B cell (primary cell): ENCODE measurements around the gene FAM83G. TPM values are rescaled to one million over a fixed set of nuclear protein-coding genes. Genes with fewer than 3 reads are reported as not detected.

Experiments used
- ATAC-seq: fragments of 200-7000 bp; cut with Tn5 transposase; one replicate; pipeline ENCODE4 v1.10.0; 2021; ENCODE audit warnings: low read depth, mild to moderate bottlenecking, moderate number of reproducible peaks, moderate library complexity
- CTCF ChIA-PET: fragments of 350-600 bp; sonication (Branson Sonifier 250); formaldehyde crosslinking; loops from one replicate; lab custom pipeline; 2021; ENCODE audit warnings: antibody characterized with exemption, inconsistent platforms; lab: Charles Lee
- POLR2A ChIA-PET: fragments of 350-600 bp; sonication (Branson Sonifier 250); formaldehyde crosslinking; loops from one replicate; lab custom pipeline; 2021; ENCODE audit warnings: antibody characterized with exemption; lab: Charles Lee
- DNase-seq: peaks from one replicate; pipeline ENCODE4 v3.0.0; 2013
- H2AFZ ChIP-seq: 2 replicates; pipeline ENCODE4 v1.6.1; 2012; ENCODE audit warnings: mild to moderate bottlenecking, low read depth, low read length; ENCODE audit not compliant: insufficient read depth, poor library complexity, severe bottlenecking
- H3K27ac ChIP-seq, 2 donors: 1 replicate in 1 of 2; 2 replicates in 1 of 2; pipeline ENCODE4 v1.5.1; 2012 to 2013; ENCODE audit warnings: low read length in 2 of 2, mild to moderate bottlenecking in 2 of 2, moderate library complexity in 1 of 2
- H3K27me3 ChIP-seq, 4 experiments: fragments of 200-600 bp in 1 of 4; sonication (generic) in 1 of 4; replicated peaks in 1 of 4; 1 replicate in 2 of 4; 2 replicates in 2 of 4; pipeline versions ENCODE4 v1.6.1 to v1.7.0; 2013 to 2016; ENCODE audit warnings: low read length in 3 of 4, mild to moderate bottlenecking in 2 of 4, mixed read lengths in 1 of 4, moderate library complexity in 1 of 4; ENCODE audit not compliant: insufficient read depth in 4 of 4, control insufficient read depth in 3 of 4; ENCODE audit errors: control extremely low read depth in 1 of 4
- H3K36me3 ChIP-seq, 2 experiments: replicated peaks in 1 of 2; 1 replicate in 1 of 2; 2 replicates in 1 of 2; pipeline versions ENCODE4 v1.6.1 to v1.7.1; 2013; ENCODE audit warnings: low read length in 1 of 2; ENCODE audit not compliant: insufficient read depth in 2 of 2, control insufficient read depth in 1 of 2; ENCODE audit errors: control extremely low read depth in 1 of 2, extremely low read depth in 1 of 2
- H3K4me1 ChIP-seq, 2 donors: fragments of 200-600 bp in 1 of 2; sonication (generic) in 1 of 2; 1 replicate in 1 of 2; 2 replicates in 1 of 2; pipeline versions ENCODE4 v1.5.1 to v1.6.1; 2013 to 2017; ENCODE audit warnings: low read length in 2 of 2; ENCODE audit not compliant: control insufficient read depth in 2 of 2, insufficient read depth in 2 of 2
- H3K4me2 ChIP-seq: replicated peaks from 2 replicates; pipeline ENCODE3; 2012; ENCODE audit warnings: mild to moderate bottlenecking, low read depth, low read length; ENCODE audit not compliant: poor library complexity, severe bottlenecking
- H3K4me3 ChIP-seq, 5 experiments: fragments of 200-600 bp in 1 of 5; sonication (generic) in 1 of 5; 1 replicate in 3 of 5; 2 replicates in 2 of 5; pipeline versions ENCODE4 v1.5.1 to v1.7.0; 2011 to 2016; ENCODE audit warnings: low read length in 4 of 5, mild to moderate bottlenecking in 4 of 5, low read depth in 2 of 5, control low read depth in 1 of 5, moderate library complexity in 1 of 5; ENCODE audit not compliant: insufficient read depth in 1 of 5; ENCODE audit errors: control extremely low read depth in 1 of 5, extremely low read depth in 1 of 5
- H3K79me2 ChIP-seq: fragments of 200-600 bp; sonication (generic); one replicate; pipeline ENCODE4 v1.6.0; 2016; ENCODE audit warnings: low read length; ENCODE audit not compliant: control insufficient read depth, insufficient read depth
- H3K9ac ChIP-seq: fragments of 200-600 bp; sonication (generic); 2 replicates; pipeline ENCODE4 v1.6.1; 2017; ENCODE audit warnings: mild to moderate bottlenecking, low read length, moderate library complexity
- H3K9me3 ChIP-seq, 3 donors: one replicate each; pipeline versions ENCODE4 v1.6.1 to v1.7.1; 2013; ENCODE audit warnings: low read length in 2 of 3; ENCODE audit not compliant: control insufficient read depth in 2 of 3, insufficient read depth in 1 of 3; ENCODE audit errors: control extremely low read depth in 1 of 3
- H4K20me1 ChIP-seq: 2 replicates; pipeline ENCODE4 v1.6.0; 2012; ENCODE audit warnings: mild to moderate bottlenecking, low read length; ENCODE audit not compliant: insufficient read depth, control insufficient read depth, poor library complexity, severe bottlenecking
- H3K27ac Mint-ChIP-seq: one replicate; pipeline ENCODE4 v1.8.0; 2021; ENCODE audit warnings: mixed read lengths
- H3K27me3 Mint-ChIP-seq: one replicate; pipeline ENCODE4 v1.8.0; 2021; ENCODE audit warnings: mixed read lengths
- H3K4me1 Mint-ChIP-seq: one replicate; pipeline ENCODE4 v1.8.0; 2021; ENCODE audit warnings: mixed read lengths
- H3K4me3 Mint-ChIP-seq: one replicate; pipeline ENCODE4 v1.8.0; 2021; ENCODE audit warnings: mixed read lengths
- H3K9me3 Mint-ChIP-seq: one replicate; pipeline ENCODE4 v1.8.0; 2022; ENCODE audit warnings: mixed read lengths; ENCODE audit not compliant: insufficient read depth
- CTCF ChIP-seq: fragments of 200-600 bp; IDR thresholded peaks from one replicate; pipeline ENCODE4 v1.8.0; 2022; ENCODE audit warnings: antibody characterized with exemption, mild to moderate bottlenecking
- EZH2 ChIP-seq: IDR thresholded peaks from 2 replicates; pipeline ENCODE4 v1.6.1; 2012; ENCODE audit warnings: borderline replicate concordance, low read depth, mild to moderate bottlenecking, moderate library complexity, low read length; ENCODE audit not compliant: insufficient read depth, poor library complexity, severe bottlenecking
- WGBS: methylation state at CpG from one replicate; pipeline ENCODE4 v1.1.5; 2013; ENCODE audit warnings: missing lambda C conversion rate; ENCODE audit not compliant: insufficient coverage; 5-methylcytosine and 5-hydroxymethylcytosine counted together
- intact Hi-C: fragments of 100-400 bp; cut with micrococcal nuclease; formaldehyde crosslinking; loops from one replicate; pipeline ENCODE4 v1.10.0; 2022
- polyA plus RNA-seq: library from polyadenylated mRNA; depleted of rRNA; stranded (reverse); fragments of >200 nt; gene quantifications from 2 replicates; pipeline ENCODE4 v1.2.3, GENCODE V29; 2012
- total RNA-seq, 2 donors: library from RNA; stranded (reverse); fragments of 120-200 nt in 1 of 2; gene quantifications; 1 replicate in 1 of 2; 2 replicates in 1 of 2; pipeline versions ENCODE4 v1.2.3 to v1.2.4, GENCODE V29; 2013 to 2022

Gene FAM83G
- total and polyA plus RNA-seq, 2 donors (not counting 1 experiment from before 2014, with no cell fraction given) = 4.7 to 14.3 TPM

GRCh38 chr17:19010729-19011505, 6.4 kb upstream of the FAM83G start:
- ATAC-seq (no peak), DNase-seq (no peak)
- H3K4me3 ChIP-seq = no peak overlapping the region
- Mint-ChIP-seq H3K9me3 (no peaks in the 10 kb centered on the region), H3K27ac (no peak overlapping the region), H3K4me1 (peaks cover 3% of the 10 kb centered on the region), H3K27me3 (no peaks in the 10 kb centered on the region), H3K4me3 (no peak overlapping the region)
- no peaks in the 10 kb centered on the region for H3K79me2 ChIP-seq
- H3K9ac ChIP-seq = no peak overlapping the region
- intact Hi-C loops = no loop called here
- no peaks in the 10 kb centered on the region for H3K36me3 ChIP-seq
- WGBS = 78% methylated on average over 6 of the region's 11 CpGs
- H3K27ac ChIP-seq = no peak overlapping the region
- H4K20me1 ChIP-seq = no peaks in the 10 kb centered on the region
- H3K27me3 ChIP-seq = peaks cover 0 to 5% (median 0%) of the 10 kb centered on the region in 4 experiments
- no peaks in the 10 kb centered on the region for H3K4me1 ChIP-seq
- H3K9me3 ChIP-seq = no peaks in the 10 kb centered on the region
- TF ChIP-seq EZH2 (no peak), CTCF (no peak)
- POLR2A ChIA-PET = interaction anchor here (0.8 kb wide), 1 partner anchor 9 kb away, joined by 3 read pairs; no protein-coding TSS in a partner anchor
- no peak overlapping the region for H3K4me2 ChIP-seq
- H2AFZ ChIP-seq = no peak overlapping the region
- CTCF ChIA-PET = interaction anchor here (1.2 kb wide), 1 partner anchor 50 kb away, joined by 3 read pairs; no protein-coding TSS in a partner anchor

- H3K4me2 ChIP-seq = no peak overlapping the region
- WGBS = 96% methylated on average over 11 of the region's 12 CpGs
- H3K27ac Mint-ChIP-seq = no peak overlapping the region
- no peaks in the 10 kb centered on the region for H4K20me1 ChIP-seq
- DNase-seq (no peak), ATAC-seq (no peak)
- no peak overlapping the region for H3K4me3 Mint-ChIP-seq
- H3K27me3 ChIP-seq = peaks cover 0 to 5% (median 0%) of the 10 kb centered on the region in 4 experiments
- H3K27ac ChIP-seq = no peak overlapping the region
- no peaks in the 10 kb centered on the region for H3K79me2 ChIP-seq
- no peak overlapping the region for H2AFZ ChIP-seq
- peaks cover 1 to 7% of the 10 kb centered on the region in 2 donors for H3K4me1 ChIP-seq
- ChIA-PET POLR2A (no interaction called here), CTCF (no interaction called here)
- H3K9ac ChIP-seq = no peak overlapping the region
- H3K9me3 ChIP-seq = no peaks in the 10 kb centered on the region
- no peaks in the 10 kb centered on the region for H3K27me3 Mint-ChIP-seq
- intact Hi-C loops = no loop called here
- no peaks in the 10 kb centered on the region for H3K9me3 Mint-ChIP-seq
- H3K4me1 Mint-ChIP-seq = peaks cover 8% of the 10 kb centered on the region
- H3K4me3 ChIP-seq = no peak overlapping the region
- TF ChIP-seq EZH2 (no peak), CTCF (no peak)
- no peaks in the 10 kb centered on the region for H3K36me3 ChIP-seq
These were observed 5.4 kb upstream of the FAM83G start for GRCh38 chr17:19009970-19010369.
